Activated naive CD8-positive, alpha-beta T cell treated with anti-CD3 and anti-CD28 coated beads, Interleukin-2, amount 50 U/mL, for 24 hours (primary cell): ENCODE data around the gene INHA.

ENCODE experiments used
- ATAC-seq: fragments of 150-1000 bp; cut with Tn5 transposase; one replicate; pipeline ENCODE4 v1.10.0; 2021
- DNase-seq: peaks from one replicate; pipeline ENCODE4 v3.0.0; 2021
- H3K27ac Mint-ChIP-seq: one replicate; pipeline ENCODE4 v1.8.0; 2021; ENCODE audit warnings: mild to moderate bottlenecking, mixed read lengths
- H3K27me3 Mint-ChIP-seq: one replicate; pipeline ENCODE4 v1.8.0; 2021; ENCODE audit warnings: mixed read lengths
- H3K36me3 Mint-ChIP-seq: one replicate; pipeline ENCODE4 v1.8.0; 2021; ENCODE audit warnings: low read depth, mixed read lengths
- H3K4me1 Mint-ChIP-seq: one replicate; pipeline ENCODE4 v1.8.0; 2021; ENCODE audit warnings: mixed read lengths
- H3K4me3 Mint-ChIP-seq: one replicate; pipeline ENCODE4 v1.8.0; 2021; ENCODE audit warnings: mild to moderate bottlenecking, moderate library complexity, mixed read lengths
- H3K9me3 Mint-ChIP-seq: one replicate; pipeline ENCODE4 v1.8.0; 2021; ENCODE audit warnings: mixed read lengths

The INHA gene

DNA sequence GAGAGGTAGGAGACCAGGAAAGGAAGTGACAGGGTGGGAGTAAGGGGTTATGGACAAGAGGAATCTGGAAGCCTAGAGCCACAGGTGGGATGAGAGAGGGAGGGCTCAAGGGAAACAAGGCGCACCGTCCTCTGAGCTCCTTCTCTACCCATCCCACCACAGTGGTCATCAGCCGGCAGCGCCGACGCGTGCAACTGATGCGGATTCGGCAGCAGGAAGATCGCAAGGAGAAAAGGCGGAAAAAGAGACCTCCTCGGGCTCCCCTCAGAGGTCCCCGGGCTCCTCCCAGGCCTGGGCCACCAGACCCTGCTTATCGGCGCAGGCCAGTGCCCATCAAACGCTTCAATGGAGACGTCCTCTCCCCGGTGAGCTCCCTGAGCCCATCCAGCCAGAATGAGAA, 23.1 kb upstream of the INHA start:
- Mint-ChIP-seq H3K9me3 (no peaks in the 10 kb centered on the region), H3K27ac (no peak overlapping the region), H3K36me3 (no peaks in the 10 kb centered on the region), H3K27me3 (peaks cover 45% of the 10 kb centered on the region), H3K4me3 (no peak overlapping the region), H3K4me1 (peaks cover 14% of the 10 kb centered on the region)
- DNase-seq (no peak), ATAC-seq (no peak)

DNA sequence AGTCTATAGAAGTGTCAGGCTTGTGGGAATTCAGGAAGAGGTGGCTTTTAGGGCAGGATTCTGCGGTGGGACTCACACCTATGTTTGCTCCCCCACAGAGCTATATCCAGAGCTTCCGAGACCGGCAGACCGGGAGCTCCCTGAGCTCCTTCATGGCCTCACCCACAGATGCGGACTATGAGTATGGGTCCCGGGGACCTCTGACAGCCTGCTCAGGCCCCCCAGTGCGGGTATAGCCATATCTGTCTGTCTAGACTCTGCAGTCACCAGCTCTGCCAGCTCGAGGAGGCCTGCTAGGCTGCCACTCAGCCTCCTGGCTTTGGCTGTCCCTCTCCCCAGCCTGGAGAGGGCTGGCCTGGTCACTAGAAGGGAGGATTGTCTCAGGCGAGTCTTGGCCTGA, 22.5 kb upstream of the INHA start:
- Mint-ChIP-seq H3K9me3 (no peaks in the 10 kb centered on the region), H3K36me3 (no peaks in the 10 kb centered on the region), H3K4me3 (no peak overlapping the region), H3K27me3 (peaks cover 49% of the 10 kb centered on the region), H3K27ac (no peak overlapping the region), H3K4me1 (peaks cover 8% of the 10 kb centered on the region)
- no peak for DNase-seq
- no peak for ATAC-seq

DNA sequence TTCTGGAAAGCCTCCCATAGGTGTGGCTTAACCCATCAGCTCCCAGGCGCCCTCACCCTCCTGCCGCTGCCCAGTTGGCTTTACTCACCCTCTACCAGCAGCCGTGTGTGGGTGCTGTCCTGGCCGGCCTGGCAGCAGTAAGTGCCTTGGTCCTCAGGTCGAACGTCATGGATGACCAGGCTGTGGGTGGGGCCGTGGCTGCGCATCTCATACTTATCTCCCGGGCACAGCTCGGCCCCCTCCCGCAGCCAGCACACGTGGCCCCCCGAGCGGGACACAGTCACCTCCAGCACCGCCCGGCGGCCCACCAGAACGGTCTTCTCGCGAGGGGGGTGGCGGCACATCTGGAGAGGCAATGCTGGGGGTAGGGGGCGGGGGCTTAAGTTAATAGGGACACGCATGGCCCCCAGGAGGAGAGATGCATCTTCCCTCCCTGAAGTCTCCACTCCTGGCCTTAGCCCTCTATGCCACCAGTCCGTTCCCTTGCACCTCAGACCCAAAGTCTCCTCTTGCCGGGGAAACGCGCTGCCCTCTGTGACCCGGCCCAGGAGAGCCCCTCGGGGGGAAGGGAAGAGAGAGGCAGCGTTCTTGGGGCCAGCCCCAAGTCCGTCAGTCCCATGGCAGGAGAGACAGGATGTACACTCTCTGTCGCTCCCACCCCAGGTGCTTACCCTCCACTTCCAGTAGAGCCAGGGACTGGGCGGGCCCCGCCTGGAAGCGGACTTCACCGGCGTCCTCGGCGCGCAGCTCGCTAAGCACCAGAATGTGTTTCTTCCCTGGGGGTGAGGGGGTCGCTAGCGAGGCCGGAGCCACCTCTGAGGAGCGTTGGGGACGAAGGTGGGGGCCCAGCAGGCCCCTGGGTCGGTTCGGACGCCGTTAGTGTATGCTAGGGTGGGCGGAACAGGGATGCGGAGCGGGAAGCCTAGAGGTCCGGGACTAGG, 20.4 kb upstream of the INHA start:
- peak; percentile 18 for DNase-seq
- ATAC-seq, result peak; percentile 1
- peaks cover 44% of the 10 kb centered on the region for H3K27me3 Mint-ChIP-seq
- no peaks in the 10 kb centered on the region for H3K9me3 Mint-ChIP-seq
- H3K4me3 Mint-ChIP-seq, result peak overlapping the region; percentile 63
- no peak overlapping the region for H3K27ac Mint-ChIP-seq
- H3K36me3 Mint-ChIP-seq, result no peaks in the 10 kb centered on the region
- H3K4me1 Mint-ChIP-seq, result peaks cover 6% of the 10 kb centered on the region

DNA sequence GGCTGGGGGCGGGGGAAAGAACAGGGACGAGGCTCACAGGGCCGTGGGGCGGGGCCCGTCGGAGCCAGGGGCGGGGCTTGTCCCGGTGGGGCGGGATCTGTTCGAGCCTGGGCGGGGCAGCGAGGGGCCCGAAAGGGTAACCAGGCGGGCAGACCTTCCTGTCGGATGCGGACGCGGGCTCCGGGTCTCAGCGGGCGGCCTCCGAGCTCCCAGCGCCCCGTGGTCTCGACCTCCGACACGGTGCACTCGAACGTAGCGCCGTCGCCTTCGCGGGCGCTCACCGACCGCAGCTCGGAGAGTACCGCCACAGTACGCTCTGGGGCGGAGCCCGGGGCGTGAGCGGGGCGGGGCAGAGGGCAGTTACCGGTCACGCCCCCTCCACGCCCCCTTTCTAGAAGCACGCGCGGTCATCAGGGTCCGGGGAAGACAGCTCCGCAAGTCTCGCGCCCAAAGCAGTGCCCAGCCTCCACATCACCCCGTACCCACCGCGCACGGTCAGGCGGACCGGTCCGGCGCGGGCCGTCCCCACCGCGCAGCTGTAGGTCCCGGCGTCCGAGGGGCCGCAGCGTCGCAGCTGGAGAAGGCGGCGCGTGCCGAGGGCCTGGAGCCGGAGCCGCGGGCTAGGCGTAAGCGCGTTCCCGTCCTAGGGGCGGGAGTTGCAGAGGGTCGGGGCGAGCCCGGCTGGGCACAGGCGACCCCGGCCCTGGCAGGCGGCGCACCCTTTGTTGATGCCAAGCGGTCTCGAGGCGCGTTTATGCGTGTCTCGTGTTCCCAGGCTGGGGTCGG, 19.5 kb upstream of the INHA start:
- no peaks in the 10 kb centered on the region for H3K9me3 Mint-ChIP-seq
- DNase-seq (peak; percentile 83), ATAC-seq (peak; percentile 82)
- no peaks in the 10 kb centered on the region for H3K36me3 Mint-ChIP-seq
- no peak overlapping the region for H3K27ac Mint-ChIP-seq
- peaks cover 6% of the 10 kb centered on the region for H3K4me1 Mint-ChIP-seq
- peak overlapping the region; percentile 63 for H3K4me3 Mint-ChIP-seq
- peaks cover 44% of the 10 kb centered on the region for H3K27me3 Mint-ChIP-seq

DNA sequence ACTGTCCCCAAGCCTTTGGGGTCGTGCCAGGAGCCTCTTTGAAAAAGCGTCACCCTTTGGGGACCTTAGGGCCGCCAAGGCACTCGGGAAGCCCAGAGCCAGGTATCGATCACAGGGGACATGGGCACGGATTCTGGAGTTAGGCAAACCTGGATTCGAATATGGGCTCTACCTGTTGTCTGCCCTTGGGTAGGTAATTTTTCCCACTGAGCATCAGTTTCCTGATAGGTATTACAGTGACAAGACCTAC, 19.0 kb upstream of the INHA start:
- no peak for DNase-seq
- Mint-ChIP-seq H3K36me3 (no peaks in the 10 kb centered on the region), H3K9me3 (no peaks in the 10 kb centered on the region), H3K27me3 (peaks cover 44% of the 10 kb centered on the region), H3K4me3 (peak overlapping the region; percentile 4), H3K27ac (no peak overlapping the region), H3K4me1 (peaks cover 6% of the 10 kb centered on the region)
- ATAC-seq, result no peak

DNA sequence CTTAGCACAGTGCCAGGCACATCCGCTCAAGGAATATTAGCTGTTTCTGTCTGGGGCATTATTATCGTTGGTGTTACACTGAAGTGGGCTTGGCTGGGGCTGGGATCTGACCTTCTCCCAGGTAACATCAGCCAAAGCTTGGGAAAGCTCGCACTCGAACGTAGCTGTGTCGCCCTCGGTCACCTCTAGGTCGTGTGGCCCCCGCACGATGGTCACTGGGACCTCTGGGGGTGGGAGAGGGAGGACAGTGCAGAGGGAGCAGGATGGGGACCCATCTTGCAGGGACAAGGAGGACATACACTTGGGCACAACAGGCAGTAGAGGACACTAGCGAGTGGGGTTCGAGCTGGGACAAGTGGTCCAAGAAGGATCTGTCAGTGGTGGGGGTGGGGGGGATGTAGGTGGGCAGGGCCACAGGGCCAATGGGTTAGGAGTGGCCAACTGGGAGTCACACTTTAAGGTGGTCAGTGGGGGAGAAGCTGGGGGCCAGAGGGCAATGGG, 18.6 kb upstream of the INHA start:
- H3K9me3 Mint-ChIP-seq, result no peaks in the 10 kb centered on the region
- H3K27me3 Mint-ChIP-seq, result peaks cover 40% of the 10 kb centered on the region
- H3K4me3 Mint-ChIP-seq, result peak overlapping the region; percentile 4
- no peak overlapping the region for H3K27ac Mint-ChIP-seq
- ATAC-seq (no peak), DNase-seq (no peak)
- H3K36me3 Mint-ChIP-seq, result no peaks in the 10 kb centered on the region
- peaks cover 6% of the 10 kb centered on the region for H3K4me1 Mint-ChIP-seq

DNA sequence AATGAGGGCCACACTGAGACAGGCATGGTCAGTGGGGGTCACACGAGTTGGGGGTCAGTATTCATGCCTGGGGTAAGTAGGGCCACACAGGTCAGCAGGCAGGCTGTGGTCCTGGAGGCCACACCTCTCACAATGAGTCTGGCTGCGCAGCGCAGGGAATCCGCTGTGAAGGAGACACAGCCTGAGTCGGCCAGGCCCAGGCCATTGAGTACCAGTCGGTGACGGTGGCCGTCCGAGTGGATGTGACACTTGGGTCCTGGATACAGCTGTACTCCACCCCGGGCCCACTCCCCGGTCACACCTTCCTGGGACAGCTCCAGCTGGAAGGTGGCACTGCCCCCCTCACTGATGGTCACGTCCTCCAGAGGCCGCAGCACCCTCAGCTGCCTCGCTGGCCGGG, 17.8 kb upstream of the INHA start:
- H3K9me3 Mint-ChIP-seq, result no peaks in the 10 kb centered on the region
- H3K27me3 Mint-ChIP-seq, result peaks cover 40% of the 10 kb centered on the region
- ATAC-seq, result no peak
- no peak overlapping the region for H3K4me3 Mint-ChIP-seq
- no peaks in the 10 kb centered on the region for H3K36me3 Mint-ChIP-seq
- DNase-seq, result no peak
- H3K4me1 Mint-ChIP-seq, result peaks cover 6% of the 10 kb centered on the region
- H3K27ac Mint-ChIP-seq, result no peak overlapping the region

GRCh38 chr2:219555956-219556355, 16.2 kb upstream of the INHA start:
- ATAC-seq (no peak), DNase-seq (no peak)
- Mint-ChIP-seq H3K4me1 (peaks cover 6% of the 10 kb centered on the region), H3K4me3 (no peak overlapping the region), H3K36me3 (no peaks in the 10 kb centered on the region), H3K9me3 (no peaks in the 10 kb centered on the region), H3K27ac (no peak overlapping the region), H3K27me3 (peaks cover 34% of the 10 kb centered on the region)

- DNase-seq (no peak), ATAC-seq (no peak)
- H3K27me3 Mint-ChIP-seq, result peaks cover 29% of the 10 kb centered on the region
- H3K4me1 Mint-ChIP-seq, result peaks cover 6% of the 10 kb centered on the region
- H3K36me3 Mint-ChIP-seq, result no peaks in the 10 kb centered on the region
- H3K27ac Mint-ChIP-seq, result no peak overlapping the region
- no peak overlapping the region for H3K4me3 Mint-ChIP-seq
- H3K9me3 Mint-ChIP-seq, result no peaks in the 10 kb centered on the region
Measured at GRCh38 chr2:219556413-219556812, 15.7 kb upstream of the INHA start.

GRCh38 chr2:219557320-219557719, 14.8 kb upstream of the INHA start:
- DNase-seq, result no peak
- no peak for ATAC-seq
- H3K27me3 Mint-ChIP-seq, result peaks cover 23% of the 10 kb centered on the region
- no peaks in the 10 kb centered on the region for H3K9me3 Mint-ChIP-seq
- H3K27ac Mint-ChIP-seq, result no peak overlapping the region
- no peaks in the 10 kb centered on the region for H3K36me3 Mint-ChIP-seq
- peaks cover 4% of the 10 kb centered on the region for H3K4me1 Mint-ChIP-seq
- no peak overlapping the region for H3K4me3 Mint-ChIP-seq

GRCh38 chr2:219557791-219558785, 14.0 kb upstream of the INHA start:
- no peak for ATAC-seq
- DNase-seq, result no peak
- H3K27ac Mint-ChIP-seq, result no peak overlapping the region
- H3K27me3 Mint-ChIP-seq, result peaks cover 23% of the 10 kb centered on the region
- H3K9me3 Mint-ChIP-seq, result no peaks in the 10 kb centered on the region
- H3K4me3 Mint-ChIP-seq, result no peak overlapping the region
- no peaks in the 10 kb centered on the region for H3K36me3 Mint-ChIP-seq
- peaks cover 4% of the 10 kb centered on the region for H3K4me1 Mint-ChIP-seq

DNA sequence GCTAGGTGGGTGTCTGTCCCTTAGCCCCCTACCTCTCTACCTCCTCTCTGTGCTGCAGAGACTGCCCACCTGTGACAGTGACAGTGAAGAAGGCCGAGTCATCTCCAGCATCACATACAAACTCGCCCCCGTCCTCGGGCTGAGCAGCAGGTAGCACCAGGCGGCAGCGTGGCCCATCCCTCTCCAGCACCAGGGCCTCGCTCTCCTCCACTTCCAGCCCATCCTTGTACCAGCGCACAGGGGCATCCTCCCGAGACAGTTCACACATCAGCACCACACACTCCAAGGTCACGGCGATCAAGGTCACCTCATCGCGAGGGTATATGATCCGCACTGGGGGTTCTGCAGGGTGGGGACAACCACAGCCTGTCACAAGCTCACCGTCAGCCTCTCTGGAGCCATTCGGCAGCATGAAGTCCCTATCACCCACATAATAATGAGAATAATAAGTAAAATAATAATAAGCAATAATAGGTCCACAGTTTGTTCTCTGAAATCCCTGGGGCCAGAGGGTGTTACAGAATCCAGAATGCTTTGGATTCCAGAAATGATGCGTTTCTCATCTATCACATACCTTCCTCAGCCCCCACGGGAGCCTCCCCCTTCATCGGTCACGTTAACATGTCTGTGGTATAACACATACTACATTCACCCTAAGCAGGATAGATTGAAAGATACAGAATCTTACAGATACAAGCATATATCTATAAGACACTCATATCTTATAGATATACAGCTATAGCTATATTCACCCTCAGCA, 12.8 kb upstream of the INHA start:
- Mint-ChIP-seq H3K36me3 (no peaks in the 10 kb centered on the region), H3K27me3 (peaks cover 12% of the 10 kb centered on the region), H3K9me3 (no peaks in the 10 kb centered on the region), H3K27ac (no peak overlapping the region), H3K4me3 (no peak overlapping the region), H3K4me1 (no peaks in the 10 kb centered on the region)
- ATAC-seq (no peak), DNase-seq (no peak)

DNA sequence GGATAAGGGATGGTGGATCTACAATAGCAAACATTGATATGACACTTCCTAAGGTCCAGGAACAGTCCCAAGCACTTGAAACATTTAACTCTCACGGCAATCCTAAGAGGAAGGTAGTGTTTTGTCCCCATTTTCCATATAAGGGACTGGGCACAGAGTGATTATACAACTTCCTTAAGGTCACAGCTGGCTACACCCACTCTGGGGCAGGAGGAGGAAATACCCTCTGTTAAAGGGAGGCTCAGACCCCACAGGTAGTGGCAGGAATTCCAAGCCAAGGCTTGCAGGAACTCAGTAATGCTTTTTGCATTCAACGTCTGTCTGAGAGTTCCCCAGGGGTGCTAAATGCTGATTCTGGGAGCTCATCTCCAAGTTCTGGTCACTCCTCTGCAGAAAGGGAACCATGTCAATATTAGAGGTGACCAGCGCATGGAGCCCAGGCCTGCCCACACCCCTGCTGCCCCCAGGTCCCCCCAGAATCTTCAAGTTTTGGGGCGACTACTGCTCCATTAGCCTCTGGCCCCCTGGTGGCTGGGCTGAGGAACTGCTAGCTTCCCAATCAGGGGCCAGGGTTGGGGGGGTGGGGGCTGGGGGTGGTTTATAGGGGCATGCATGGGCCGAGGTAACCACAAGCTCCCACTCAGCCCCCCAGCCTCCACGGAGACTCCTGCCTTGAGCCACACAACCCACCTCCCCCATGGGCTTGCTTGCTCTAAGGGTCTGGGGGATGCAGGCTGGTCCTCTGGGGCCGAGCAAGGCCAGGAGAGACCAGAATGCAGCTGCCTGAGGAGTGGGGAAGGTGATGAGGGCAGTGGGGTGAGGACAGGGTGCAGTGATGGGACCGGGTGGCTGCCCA, 11.8 kb upstream of the INHA start:
- Mint-ChIP-seq H3K36me3 (no peaks in the 10 kb centered on the region), H3K4me3 (no peak overlapping the region), H3K27ac (no peak overlapping the region), H3K9me3 (no peaks in the 10 kb centered on the region), H3K27me3 (peaks cover 5% of the 10 kb centered on the region), H3K4me1 (no peaks in the 10 kb centered on the region)
- ATAC-seq (no peak), DNase-seq (no peak)
